ENCODE results near the gene CLDN8. TPM values are rescaled to one million over a fixed set of nuclear protein-coding genes. Genes with fewer than 3 reads are reported as not detected.

CLDN8 gene
- total RNA-seq: not detected in 3 replicates
- long read RNA-seq: 0 reads

- Mint-ChIP-seq H3K36me3 (ENCODE audit: low read depth) (peaks cover 1% of the 10 kb centered on the region), H3K27ac (ENCODE audit: unreplicated experiment) (no peak within 1 kb of the TSS), H3K4me1 (ENCODE audit: low read depth) (no peaks in the 10 kb centered on the region), H3K4me3 (ENCODE audit: unreplicated experiment) (no peak within 1 kb of the TSS), H3K9me3 (ENCODE audit: low read depth) (no peaks in the 10 kb centered on the region), H3K27me3 (ENCODE audit: low read depth) (peaks cover 2% of the 10 kb centered on the region)
- no peak for DNase-seq (ENCODE audit: low spot score)
- TF ChIP-seq, protein P1, sequence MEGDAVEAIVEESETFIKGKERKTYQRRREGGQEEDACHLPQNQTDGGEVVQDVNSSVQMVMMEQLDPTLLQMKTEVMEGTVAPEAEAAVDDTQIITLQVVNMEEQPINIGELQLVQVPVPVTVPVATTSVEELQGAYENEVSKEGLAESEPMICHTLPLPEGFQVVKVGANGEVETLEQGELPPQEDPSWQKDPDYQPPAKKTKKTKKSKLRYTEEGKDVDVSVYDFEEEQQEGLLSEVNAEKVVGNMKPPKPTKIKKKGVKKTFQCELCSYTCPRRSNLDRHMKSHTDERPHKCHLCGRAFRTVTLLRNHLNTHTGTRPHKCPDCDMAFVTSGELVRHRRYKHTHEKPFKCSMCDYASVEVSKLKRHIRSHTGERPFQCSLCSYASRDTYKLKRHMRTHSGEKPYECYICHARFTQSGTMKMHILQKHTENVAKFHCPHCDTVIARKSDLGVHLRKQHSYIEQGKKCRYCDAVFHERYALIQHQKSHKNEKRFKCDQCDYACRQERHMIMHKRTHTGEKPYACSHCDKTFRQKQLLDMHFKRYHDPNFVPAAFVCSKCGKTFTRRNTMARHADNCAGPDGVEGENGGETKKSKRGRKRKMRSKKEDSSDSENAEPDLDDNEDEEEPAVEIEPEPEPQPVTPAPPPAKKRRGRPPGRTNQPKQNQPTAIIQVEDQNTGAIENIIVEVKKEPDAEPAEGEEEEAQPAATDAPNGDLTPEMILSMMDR (IDR thresholded peaks at IDR 0.05): no peak
Observed at GRCh38 chr21:30216041-30216723, at the start of gene CLDN8. CLDN8 (minus strand) TSS chr21:30216097; CDS start chr21:30215925, 172 bp downstream.

DNA sequence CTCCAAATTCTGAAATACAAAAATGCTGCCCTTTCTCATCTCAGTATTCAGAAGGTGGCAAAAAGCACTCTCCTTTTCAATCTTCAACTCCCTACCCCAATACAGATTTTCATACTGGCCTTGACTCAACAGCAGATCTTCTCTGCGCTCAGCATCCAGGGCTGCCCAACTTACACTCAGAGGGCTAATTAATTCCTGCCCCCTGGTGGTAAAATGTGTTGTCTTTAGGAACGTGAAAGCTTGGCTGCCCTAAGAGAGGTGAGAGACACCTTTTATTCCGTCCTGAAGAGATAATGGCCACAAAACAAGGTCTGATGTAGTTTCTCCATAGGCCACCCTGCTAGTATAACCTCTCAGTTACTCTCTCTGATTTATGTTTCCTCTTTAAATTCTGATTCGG lies 41.9 kb upstream of the CLDN8 start:
- no peak overlapping the region for H3K4me3 Mint-ChIP-seq (ENCODE audit: unreplicated experiment)
- no peaks in the 10 kb centered on the region for H3K4me1 Mint-ChIP-seq (ENCODE audit: low read depth)
- DNase-seq (ENCODE audit: low spot score): no peak
- H3K9me3 Mint-ChIP-seq (ENCODE audit: low read depth): no peaks in the 10 kb centered on the region
- H3K27ac Mint-ChIP-seq (ENCODE audit: unreplicated experiment): no peak overlapping the region
- no peaks in the 10 kb centered on the region for H3K36me3 Mint-ChIP-seq (ENCODE audit: low read depth)
- TF ChIP-seq, protein P1 (IDR thresholded peaks at IDR 0.05): peak; percentile 72
- H3K27me3 Mint-ChIP-seq (ENCODE audit: low read depth): no peaks in the 10 kb centered on the region

DNA sequence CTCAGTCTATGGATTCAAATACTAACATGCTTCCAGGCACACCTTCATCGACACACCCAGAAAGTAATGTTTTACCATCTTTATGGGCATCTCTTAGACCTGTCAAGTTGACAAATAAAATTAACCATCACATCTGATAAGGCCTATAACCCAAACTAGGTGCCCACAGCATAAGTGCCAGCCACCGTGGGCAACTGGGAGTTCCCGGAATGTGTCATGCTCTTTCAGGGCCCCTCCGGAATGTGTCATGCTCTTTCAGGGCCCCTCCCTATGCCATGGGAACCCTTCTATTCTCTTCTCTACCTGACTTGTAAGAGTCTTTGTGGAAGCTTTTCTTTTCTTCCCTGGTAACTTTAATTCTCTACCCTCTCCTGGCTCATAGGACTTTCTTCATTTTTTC lies 40.2 kb upstream of the CLDN8 start:
- H3K27me3 Mint-ChIP-seq (ENCODE audit: low read depth): no peaks in the 10 kb centered on the region
- no peaks in the 10 kb centered on the region for H3K36me3 Mint-ChIP-seq (ENCODE audit: low read depth)
- TF ChIP-seq, protein P1 (IDR thresholded peaks at IDR 0.05): no peak
- H3K4me1 Mint-ChIP-seq (ENCODE audit: low read depth): no peaks in the 10 kb centered on the region
- no peak overlapping the region for H3K27ac Mint-ChIP-seq (ENCODE audit: unreplicated experiment)
- H3K4me3 Mint-ChIP-seq (ENCODE audit: unreplicated experiment): no peak overlapping the region
- DNase-seq (ENCODE audit: low spot score): no peak
- peaks cover 3% of the 10 kb centered on the region for H3K9me3 Mint-ChIP-seq (ENCODE audit: low read depth)

DNA sequence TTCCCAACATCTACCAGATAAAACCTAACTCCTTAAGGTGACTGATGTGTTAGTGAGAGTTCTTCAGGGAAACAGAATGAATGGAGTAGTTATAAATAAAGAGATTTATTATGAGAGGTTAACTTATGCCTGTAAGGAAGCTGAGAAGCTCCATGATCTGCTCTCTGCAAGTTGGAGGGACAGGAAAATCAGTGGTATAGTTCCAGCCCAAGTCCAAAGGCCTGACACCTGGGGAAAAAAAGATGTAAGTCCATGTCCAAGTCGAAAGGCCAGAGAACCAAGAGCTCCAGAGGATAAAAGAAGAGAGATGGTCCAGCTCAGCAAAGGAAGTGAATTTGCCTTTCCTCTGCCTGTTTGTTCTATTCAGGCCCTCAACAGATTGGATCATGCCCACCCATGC lies 39.8 kb upstream of the CLDN8 start:
- no peaks in the 10 kb centered on the region for H3K36me3 Mint-ChIP-seq (ENCODE audit: low read depth)
- H3K27ac Mint-ChIP-seq (ENCODE audit: unreplicated experiment): no peak overlapping the region
- H3K27me3 Mint-ChIP-seq (ENCODE audit: low read depth): no peaks in the 10 kb centered on the region
- no peak for DNase-seq (ENCODE audit: low spot score)
- H3K9me3 Mint-ChIP-seq (ENCODE audit: low read depth): peaks cover 4% of the 10 kb centered on the region
- no peaks in the 10 kb centered on the region for H3K4me1 Mint-ChIP-seq (ENCODE audit: low read depth)
- no peak overlapping the region for H3K4me3 Mint-ChIP-seq (ENCODE audit: unreplicated experiment)
- TF ChIP-seq, protein P1 (IDR thresholded peaks at IDR 0.05): no peak

DNA sequence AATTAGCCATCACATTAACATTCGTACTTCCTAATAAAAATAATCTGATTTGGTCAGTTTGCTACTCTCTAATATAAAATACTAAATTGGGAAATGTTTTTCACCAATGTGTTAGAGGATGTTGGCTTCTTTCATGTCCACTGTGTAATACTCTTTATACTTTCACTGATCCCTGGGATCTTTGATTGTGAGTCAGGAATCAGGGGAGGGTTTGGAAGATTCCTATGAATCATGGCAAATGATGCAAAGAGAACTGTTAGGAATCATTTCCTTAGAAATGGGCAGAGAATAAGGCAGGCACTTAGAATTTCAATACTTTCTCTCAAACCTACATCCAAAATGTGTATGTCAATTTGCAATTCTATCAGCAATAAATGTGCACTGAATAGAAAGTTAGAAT lies 35.9 kb upstream of the CLDN8 start:
- Mint-ChIP-seq H3K9me3 (ENCODE audit: low read depth) (peaks cover 4% of the 10 kb centered on the region), H3K27me3 (ENCODE audit: low read depth) (peaks cover 5% of the 10 kb centered on the region), H3K27ac (ENCODE audit: unreplicated experiment) (no peak overlapping the region), H3K36me3 (ENCODE audit: low read depth) (no peaks in the 10 kb centered on the region), H3K4me1 (ENCODE audit: low read depth) (no peaks in the 10 kb centered on the region), H3K4me3 (ENCODE audit: unreplicated experiment) (no peak overlapping the region)
- TF ChIP-seq, protein P1 (IDR thresholded peaks at IDR 0.05): no peak
- no peak for DNase-seq (ENCODE audit: low spot score)

Data from chondrocyte (in vitro differentiated cells).